Prostate gland (tissue), 2 donors: ENCODE data around the gene MAML3. TPM values are rescaled to one million over a fixed set of nuclear protein-coding genes. Genes with fewer than 3 reads are reported as not detected.

Source experiments
- DNase-seq: peaks from one replicate; pipeline ENCODE4 v3.0.0-alpha.2; 2019; ENCODE audit warnings: low spot score
- H3K27ac ChIP-seq, 2 donors: fragments of 200-600 bp; sonication (generic); 2 replicates each; pipeline ENCODE4 v1.5.1; 2017 to 2019
- H3K27me3 ChIP-seq: fragments of 200-600 bp; sonication (generic); replicated peaks from 2 replicates; pipeline ENCODE4 v1.5.1; 2019; ENCODE audit not compliant: insufficient read depth
- H3K36me3 ChIP-seq, 2 donors: fragments of 200-600 bp; sonication (generic); 1 replicate in 1 of 2; 2 replicates in 1 of 2; pipeline versions ENCODE4 v1.5.1 to v1.8.1; 2017 to 2019
- H3K4me1 ChIP-seq: fragments of 200-600 bp; sonication (generic); replicated peaks from 2 replicates; pipeline ENCODE4 v1.5.1; 2019
- H3K4me3 ChIP-seq, 2 donors: fragments of 200-600 bp; sonication (generic); 2 replicates each; pipeline ENCODE4 v1.5.1; 2017 to 2019
- H3K9me3 ChIP-seq: fragments of 200-600 bp; sonication (generic); 2 replicates; pipeline ENCODE4 v1.5.1; 2017
- POLR2A ChIP-seq: fragments of 450-650 bp; IDR thresholded peaks from one replicate; pipeline ENCODE4 v1.6.1; 2016; ENCODE audit warnings: antibody characterized with exemption, mild to moderate bottlenecking
- POLR2AphosphoS5 ChIP-seq: sonication (generic); formaldehyde crosslinking; IDR thresholded peaks from one replicate; pipeline ENCODE4 v1.6.1; 2017; ENCODE audit warnings: antibody characterized with exemption
- WGBS: methylation state at CpG from one replicate; pipeline ENCODE4 v1.1.5; 2018; 5-methylcytosine and 5-hydroxymethylcytosine counted together
- intact Hi-C: fragments of 100-400 bp; cut with DNase I; formaldehyde crosslinking; loops from one replicate; pipeline ENCODE4 v1.14.2; 2022
- total RNA-seq, 2 donors: library from RNA; depleted of rRNA; stranded (reverse); fragments of >200 nt; gene quantifications; one replicate each; pipeline ENCODE4 v1.1.0, GENCODE V29; 2016
- TF ChIP-seq, protein P1 (sequence below), 4 experiments: fragments of 200-600 bp in 2 of 4; fragments of 450-650 bp in 2 of 4; sonication (generic) in 2 of 4; IDR thresholded peaks; 1 replicate in 3 of 4; 2 replicates in 1 of 4; pipeline ENCODE4 v1.5.1; 2016 to 2019; ENCODE audit warnings: antibody characterized with exemption in 4 of 4, mild to moderate bottlenecking in 2 of 4, moderate library complexity in 2 of 4

Gene MAML3
- total RNA-seq, 2 donors from 2014 or later, result 15.0 to 30.6 TPM

DNA sequence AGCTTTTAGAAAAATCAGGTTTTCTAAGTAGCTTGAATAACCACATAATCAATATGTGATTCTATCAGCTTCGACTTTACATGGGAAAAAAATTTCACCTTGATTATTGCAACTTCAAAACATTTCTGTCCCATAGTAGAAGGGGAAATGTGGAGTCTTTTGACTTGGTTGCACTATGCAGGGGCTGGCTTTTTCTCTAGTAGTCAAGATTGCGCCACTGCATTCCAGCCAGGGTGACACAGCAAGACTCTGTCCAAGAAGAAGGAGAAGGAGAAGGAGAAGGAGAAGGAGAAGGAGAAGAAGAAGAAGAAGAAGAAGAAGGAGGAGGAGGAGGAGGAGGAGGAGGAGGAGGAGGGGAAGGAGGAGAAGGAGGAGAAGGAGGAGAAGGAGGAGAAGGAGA is 84.9 kb downstream of the MAML3 start:
- H3K4me3 ChIP-seq, result no peak overlapping the region
- no peak for DNase-seq
- H3K9me3 ChIP-seq, result no peaks in the 10 kb centered on the region
- no peak overlapping the region for H3K27ac ChIP-seq
- TF ChIP-seq, protein P1, sequence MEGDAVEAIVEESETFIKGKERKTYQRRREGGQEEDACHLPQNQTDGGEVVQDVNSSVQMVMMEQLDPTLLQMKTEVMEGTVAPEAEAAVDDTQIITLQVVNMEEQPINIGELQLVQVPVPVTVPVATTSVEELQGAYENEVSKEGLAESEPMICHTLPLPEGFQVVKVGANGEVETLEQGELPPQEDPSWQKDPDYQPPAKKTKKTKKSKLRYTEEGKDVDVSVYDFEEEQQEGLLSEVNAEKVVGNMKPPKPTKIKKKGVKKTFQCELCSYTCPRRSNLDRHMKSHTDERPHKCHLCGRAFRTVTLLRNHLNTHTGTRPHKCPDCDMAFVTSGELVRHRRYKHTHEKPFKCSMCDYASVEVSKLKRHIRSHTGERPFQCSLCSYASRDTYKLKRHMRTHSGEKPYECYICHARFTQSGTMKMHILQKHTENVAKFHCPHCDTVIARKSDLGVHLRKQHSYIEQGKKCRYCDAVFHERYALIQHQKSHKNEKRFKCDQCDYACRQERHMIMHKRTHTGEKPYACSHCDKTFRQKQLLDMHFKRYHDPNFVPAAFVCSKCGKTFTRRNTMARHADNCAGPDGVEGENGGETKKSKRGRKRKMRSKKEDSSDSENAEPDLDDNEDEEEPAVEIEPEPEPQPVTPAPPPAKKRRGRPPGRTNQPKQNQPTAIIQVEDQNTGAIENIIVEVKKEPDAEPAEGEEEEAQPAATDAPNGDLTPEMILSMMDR (IDR thresholded peaks at IDR 0.05), result no peak
- TF ChIP-seq POLR2A, result no peak
- TF ChIP-seq POLR2AphosphoS5, result no peak
- WGBS, result 87% methylated on average over 2 of the region's 2 CpGs
- no peaks in the 10 kb centered on the region for H3K36me3 ChIP-seq
- no peaks in the 10 kb centered on the region for H3K4me1 ChIP-seq
- no peaks in the 10 kb centered on the region for H3K27me3 ChIP-seq
- intact Hi-C loops, result no loop called here

DNA sequence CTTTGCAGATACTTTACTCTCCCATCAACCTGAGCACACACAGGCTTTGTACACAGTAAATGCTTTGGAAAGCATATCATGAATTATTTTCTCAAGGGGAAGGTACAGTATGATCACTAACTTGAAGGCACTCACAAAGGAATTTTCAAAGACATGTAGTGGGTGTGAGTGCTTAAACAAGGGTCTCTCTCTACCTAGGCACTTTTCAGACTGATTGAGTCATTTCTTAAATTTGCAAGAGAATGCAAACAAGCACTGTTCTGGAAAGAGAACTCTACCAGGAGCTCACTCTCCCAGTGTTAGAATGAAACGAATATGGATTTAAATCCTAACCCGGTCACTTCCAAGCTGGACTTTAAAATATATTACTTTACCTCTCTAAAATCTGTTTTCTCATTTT is 85.7 kb downstream of the MAML3 start:
- Histone ChIP-seq H3K4me3 (no peak overlapping the region), H3K36me3 (no peaks in the 10 kb centered on the region), H3K27me3 (no peaks in the 10 kb centered on the region), H3K27ac (no peak overlapping the region), H3K9me3 (no peaks in the 10 kb centered on the region), H3K4me1 (no peaks in the 10 kb centered on the region)
- intact Hi-C loops, result no loop called here
- no peak for TF ChIP-seq POLR2A
- TF ChIP-seq, protein P1 (IDR thresholded peaks at IDR 0.05), result no peak
- no peak for TF ChIP-seq POLR2AphosphoS5
- no peak for DNase-seq
- 92% methylated on average over 2 of the region's 2 CpGs for WGBS

DNA sequence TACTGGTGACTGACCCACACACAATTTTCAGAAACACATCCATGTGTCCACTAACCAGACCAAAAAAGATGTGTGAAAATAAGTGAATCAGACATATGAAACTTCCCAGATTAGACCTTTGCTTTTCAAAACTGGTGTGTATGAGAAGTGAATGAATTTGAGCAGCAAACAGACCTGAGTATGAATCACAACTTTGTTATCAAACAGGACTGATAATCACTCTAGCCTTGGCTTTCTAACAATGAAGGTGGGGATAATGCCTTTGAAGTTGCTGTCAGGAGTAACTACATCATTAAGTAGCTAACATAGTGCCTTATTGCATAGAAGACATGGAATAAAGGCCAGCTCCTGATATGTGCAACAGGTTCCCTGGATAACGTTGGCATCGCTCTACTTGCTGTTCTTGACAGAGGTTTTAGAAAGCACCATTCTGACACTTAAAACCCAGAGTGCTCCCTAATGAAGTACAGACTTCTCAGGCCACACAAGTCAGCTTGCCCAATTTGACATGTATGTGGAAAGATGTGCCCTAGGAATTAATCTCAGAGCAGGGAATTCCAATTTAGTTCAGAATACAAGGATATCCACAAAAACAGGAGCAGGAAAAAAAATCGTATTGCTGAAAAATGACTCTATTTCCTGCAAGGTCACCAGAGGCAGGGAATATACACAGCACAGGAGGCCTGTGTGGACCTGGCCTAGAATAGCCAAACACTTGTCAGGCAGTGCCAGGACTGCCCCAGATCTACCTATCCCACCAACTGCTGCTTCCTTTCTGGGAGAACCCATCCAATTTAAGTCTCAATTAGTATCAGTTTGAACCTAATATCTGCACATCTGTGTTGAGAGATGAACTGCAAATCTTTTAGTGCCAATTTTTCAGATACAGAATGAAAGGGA is 87.7 kb downstream of the MAML3 start:
- intact Hi-C loops, result no loop called here
- no peaks in the 10 kb centered on the region for H3K36me3 ChIP-seq

DNA sequence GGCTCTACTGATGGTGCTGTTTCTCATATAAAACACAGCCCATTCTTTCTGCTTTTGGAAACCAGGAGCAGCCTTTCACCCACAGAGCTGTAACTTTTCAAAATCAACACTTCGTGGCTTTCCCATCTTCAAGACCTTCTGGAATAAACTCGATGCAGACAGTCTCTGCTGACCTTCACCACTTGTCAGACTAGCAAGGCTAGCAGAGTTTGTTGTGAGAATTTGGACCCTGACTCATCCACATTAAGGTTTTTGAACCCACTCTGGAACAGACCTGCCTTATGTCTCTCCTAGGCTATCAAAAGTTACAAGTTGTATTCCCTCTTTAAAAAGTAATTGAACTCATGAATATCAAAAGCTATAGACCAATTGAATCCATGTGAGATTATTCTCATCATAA is 88.6 kb downstream of the MAML3 start:
- no peak for TF ChIP-seq POLR2A
- no peak for TF ChIP-seq POLR2AphosphoS5
- TF ChIP-seq, protein P1 (IDR thresholded peaks at IDR 0.05), result no peak
- Histone ChIP-seq H3K27me3 (no peaks in the 10 kb centered on the region), H3K4me1 (no peaks in the 10 kb centered on the region), H3K9me3 (no peaks in the 10 kb centered on the region), H3K27ac (no peak overlapping the region), H3K36me3 (no peaks in the 10 kb centered on the region), H3K4me3 (no peak overlapping the region)
- 48% methylated on average over 2 of the region's 2 CpGs for WGBS
- DNase-seq, result no peak
- intact Hi-C loops, result no loop called here

More for the DNA sequence above, 87.7 kb downstream of the MAML3 start:
- Histone ChIP-seq H3K27ac (no peak overlapping the region), H3K4me3 (no peak overlapping the region), H3K4me1 (no peaks in the 10 kb centered on the region), H3K27me3 (no peaks in the 10 kb centered on the region), H3K9me3 (no peaks in the 10 kb centered on the region)
- no peak for TF ChIP-seq POLR2A
- no peak for TF ChIP-seq POLR2AphosphoS5
- TF ChIP-seq, protein P1 (IDR thresholded peaks at IDR 0.05), result no peak
- DNase-seq, result no peak
- 77% methylated on average over 3 of the region's 3 CpGs for WGBS
